NT2/D1 (cell line): ENCODE results near the gene NLRP6.

ENCODE experiments used
- YY1 ChIP-seq: IDR thresholded peaks from 2 replicates; pipeline ENCODE4 v1.6.1; 2011; ENCODE audit not compliant: insufficient read length, insufficient read depth
- ZNF274 ChIP-seq: IDR thresholded peaks from 2 replicates; pipeline ENCODE4 v1.6.1; 2011; ENCODE audit warnings: mild to moderate bottlenecking, low read depth, low read length

GRCh38 chr11:312092-312816 is 34.0 kb downstream of the NLRP6 start:
- TF ChIP-seq YY1 (no peak), ZNF274 (no peak)
